Stimulated activated CD8-positive, alpha-beta memory T cell treated with anti-CD3 and anti-CD28 coated beads, Interleukin-2, amount 100 ng/mL, for 1 hour (primary cell): ENCODE measurements around the gene VPS8.

ENCODE experiments used
- DNase-seq, 2 donors: peaks; one replicate each; pipeline ENCODE4 v3.0.0-alpha.2; 2020; ENCODE audit warnings: low read depth in 2 of 2

VPS8 gene

DNA sequence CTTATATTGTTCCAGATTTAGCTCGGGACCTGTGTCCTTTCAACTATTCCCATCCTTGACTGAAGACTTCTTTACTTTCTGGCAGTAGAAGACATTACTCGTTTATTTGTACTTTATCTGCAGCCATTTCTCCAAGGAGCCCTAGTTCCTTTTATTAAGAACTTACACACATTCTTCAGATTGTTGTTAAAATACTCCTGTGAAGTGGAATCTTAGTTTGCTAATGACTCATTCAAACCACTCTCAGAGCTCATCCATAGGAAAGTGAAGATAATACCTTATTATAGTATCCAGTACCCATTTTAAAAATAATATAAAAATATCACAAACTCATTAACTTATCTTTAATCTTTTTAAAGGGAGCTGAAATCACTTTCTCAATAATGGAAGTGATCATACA is 277.4 kb downstream of the VPS8 start:
- no peak for DNase-seq

DNA sequence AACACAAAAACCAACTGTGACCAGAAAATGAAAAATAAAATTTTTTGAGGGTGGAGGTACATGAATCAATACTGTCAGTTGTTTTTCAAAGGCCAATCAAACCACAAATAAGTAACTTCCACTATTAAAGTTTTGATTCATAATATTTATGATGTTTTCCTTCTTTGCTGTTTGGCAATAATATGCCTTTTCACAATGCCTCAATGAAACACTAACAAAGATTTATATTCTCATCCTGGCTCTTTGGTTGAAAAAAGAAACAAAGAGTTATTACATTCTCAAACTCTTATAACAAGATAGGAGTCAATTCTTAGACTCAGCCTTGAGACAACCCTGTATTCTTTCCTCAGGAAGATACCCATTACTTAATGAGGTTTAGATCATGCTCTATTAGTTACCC is 277.8 kb downstream of the VPS8 start:
- DNase-seq = no peak

DNA sequence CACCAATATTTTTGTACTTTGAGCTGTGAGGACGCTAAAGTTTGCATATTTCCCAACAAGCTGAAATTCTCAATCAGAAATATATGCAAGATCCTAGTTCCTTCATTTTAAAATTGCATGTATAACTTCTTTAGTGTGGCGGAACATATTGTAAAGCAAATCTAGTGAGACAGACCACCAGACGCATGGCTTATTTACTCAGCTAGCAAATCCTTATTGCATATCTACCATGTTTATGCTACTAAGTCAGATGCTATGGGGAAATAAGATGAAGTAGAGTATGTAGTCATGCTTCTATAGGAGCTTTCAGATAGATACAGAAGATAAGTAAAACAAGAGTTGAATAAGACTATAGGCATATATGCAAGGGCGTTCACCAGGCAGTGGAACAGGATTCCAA is 278.8 kb downstream of the VPS8 start:
- no peak for DNase-seq

DNA sequence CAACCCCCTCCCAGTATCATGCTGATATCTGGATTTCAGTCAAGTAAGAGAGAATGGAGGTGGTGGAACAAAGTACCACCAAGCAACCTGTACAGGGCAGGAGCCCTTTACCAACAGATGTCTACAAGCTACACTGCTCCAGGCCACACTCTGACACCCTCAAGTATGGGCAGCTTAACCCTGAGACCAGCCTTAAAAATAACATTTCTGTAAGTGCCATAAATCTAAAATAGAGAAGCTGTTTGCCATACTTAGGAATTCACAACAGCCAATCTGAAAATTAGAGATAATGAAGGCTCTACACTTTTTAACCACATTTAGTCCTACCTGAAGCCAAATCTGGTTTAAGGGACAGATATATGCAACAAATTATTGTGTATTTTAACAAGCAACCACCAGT is 281.1 kb downstream of the VPS8 start:
- no peak for DNase-seq

DNA sequence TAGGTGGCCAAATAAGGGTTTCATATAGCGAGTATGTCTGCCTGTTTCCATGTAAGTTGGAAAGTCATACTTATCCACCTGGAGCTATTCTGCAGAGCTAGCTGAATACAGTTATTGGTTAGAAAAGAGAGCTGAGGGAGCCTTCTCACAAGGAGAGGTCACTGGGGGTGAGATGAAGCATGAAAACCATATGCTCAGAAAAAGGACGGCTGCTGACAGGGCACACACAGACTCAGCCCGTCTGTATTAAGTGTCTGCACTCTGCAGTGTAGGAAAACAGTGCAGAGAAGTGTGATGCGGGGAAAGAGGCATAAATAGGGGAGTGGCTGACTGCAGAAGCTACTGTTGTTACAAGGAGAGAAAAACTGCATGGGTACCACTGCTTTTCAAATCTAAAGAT is 282.7 kb downstream of the VPS8 start:
- no peak for DNase-seq
